GM19397 (cell line): Measurements from ENCODE around the gene VENTX.

Source experiments
- ATAC-seq: cut with Tn5 transposase; IDR thresholded peaks from one replicate; pipeline ENCODE4 v1.9.1; 2021; ENCODE audit warnings: mild to moderate bottlenecking, moderate library complexity; ENCODE audit not compliant: unreplicated experiment

VENTX gene

GRCh38 chr10:133237588-133238465 is at the start of gene VENTX:
Gene VENTX (plus strand): TSS chr10:133237855. CDS start chr10:133237915, 60 bp downstream.
- ATAC-seq, result no peak

- ATAC-seq, result no peak
Measured at GRCh38 chr10:133187906-133188681, 49.6 kb upstream of the VENTX start.

- ATAC-seq, result no peak
Measured at GRCh38 chr10:133189256-133189655, 48.4 kb upstream of the VENTX start.

GRCh38 chr10:133189726-133190125 is 47.9 kb upstream of the VENTX start:
- ATAC-seq, result no peak

GRCh38 chr10:133190225-133190624 is 47.4 kb upstream of the VENTX start:
- no peak for ATAC-seq

GRCh38 chr10:133191651-133192050 is 46.0 kb upstream of the VENTX start:
- no peak for ATAC-seq

GRCh38 chr10:133194151-133194550 is 43.5 kb upstream of the VENTX start:
- no peak for ATAC-seq

GRCh38 chr10:133195096-133195495 is 42.6 kb upstream of the VENTX start:
- ATAC-seq, result no peak

GRCh38 chr10:133195611-133196010 is 42.0 kb upstream of the VENTX start:
- no peak for ATAC-seq

GRCh38 chr10:133196221-133196915 is 41.3 kb upstream of the VENTX start:
- no peak for ATAC-seq

- ATAC-seq, result no peak
Measured at GRCh38 chr10:133196936-133197758, 40.5 kb upstream of the VENTX start.

GRCh38 chr10:133197786-133198185 is 39.9 kb upstream of the VENTX start:
- no peak for ATAC-seq

- ATAC-seq, result no peak
Measured at GRCh38 chr10:133198206-133198605, 39.4 kb upstream of the VENTX start.

GRCh38 chr10:133198621-133199487 is 38.8 kb upstream of the VENTX start:
- ATAC-seq, result no peak

- ATAC-seq, result no peak
Measured at GRCh38 chr10:133199488-133199885, 38.2 kb upstream of the VENTX start.

GRCh38 chr10:133199992-133200611 is 37.6 kb upstream of the VENTX start:
- ATAC-seq, result no peak

- no peak for ATAC-seq
Measured at GRCh38 chr10:133200621-133201031, 37.0 kb upstream of the VENTX start.

GRCh38 chr10:133201151-133201947 is 36.3 kb upstream of the VENTX start:
- ATAC-seq, result no peak
